ENCODE measurements around the gene FAM83F.

- TF ChIP-seq CTCF (IDR thresholded peaks at IDR 0.05) (no peak), ATF3 (CRISPR knock-in tag; conservative IDR thresholded peaks at IDR 0.05) (no peak), ZNF512 (CRISPR knock-in tag; IDR thresholded peaks at IDR 0.05; ENCODE audit: borderline replicate concordance) (no peak), ZBTB21 (CRISPR knock-in tag; IDR thresholded peaks at IDR 0.05; ENCODE audit: borderline replicate concordance) (no peak), ESRRA (CRISPR knock-in tag; IDR thresholded peaks at IDR 0.05; ENCODE audit: borderline replicate concordance) (no peak), NFYB (CRISPR knock-in tag; conservative IDR thresholded peaks at IDR 0.05; ENCODE audit: low read depth) (no peak), ELF4 (CRISPR knock-in tag; IDR thresholded peaks at IDR 0.05; ENCODE audit: low read depth) (no peak), USF1 (CRISPR knock-in tag; IDR thresholded peaks at IDR 0.05) (no peak), SP1 (CRISPR knock-in tag; conservative IDR thresholded peaks at IDR 0.05) (no peak), CREM (CRISPR knock-in tag; IDR thresholded peaks at IDR 0.05) (no peak), ATF2 (CRISPR knock-in tag; IDR thresholded peaks at IDR 0.05; ENCODE audit: borderline replicate concordance, low read depth) (no peak), USF2 (CRISPR knock-in tag; IDR thresholded peaks at IDR 0.05) (no peak), MAX (CRISPR knock-in tag; IDR thresholded peaks at IDR 0.05) (no peak)
Observed at GRCh38 chr22:40020956-40021355, 26.2 kb downstream of the FAM83F start.

Data from WTC11 (cell line).